Measurements from ENCODE around the gene LRP1B.

LRP1B gene

DNA sequence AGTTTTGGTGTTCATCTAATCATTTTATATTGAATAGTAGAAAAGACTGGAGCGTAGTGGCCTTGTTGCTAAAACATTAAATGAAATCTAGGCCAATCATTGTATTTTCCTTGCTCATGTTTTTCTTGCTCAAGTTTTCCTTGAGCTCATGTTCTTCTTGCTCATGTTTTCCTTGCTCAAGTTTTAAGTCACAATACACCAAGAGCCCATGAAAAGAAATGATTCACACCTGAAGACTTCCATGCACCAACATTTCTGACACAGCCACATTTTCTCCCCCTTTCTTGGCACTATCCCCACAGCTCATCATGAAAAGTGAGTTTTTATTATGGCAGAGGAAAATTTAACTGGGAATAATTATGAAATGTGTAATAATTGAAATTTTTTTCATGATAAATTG, 92.0 kb downstream of the LRP1B start:
- no peak for DNase-seq

DNA sequence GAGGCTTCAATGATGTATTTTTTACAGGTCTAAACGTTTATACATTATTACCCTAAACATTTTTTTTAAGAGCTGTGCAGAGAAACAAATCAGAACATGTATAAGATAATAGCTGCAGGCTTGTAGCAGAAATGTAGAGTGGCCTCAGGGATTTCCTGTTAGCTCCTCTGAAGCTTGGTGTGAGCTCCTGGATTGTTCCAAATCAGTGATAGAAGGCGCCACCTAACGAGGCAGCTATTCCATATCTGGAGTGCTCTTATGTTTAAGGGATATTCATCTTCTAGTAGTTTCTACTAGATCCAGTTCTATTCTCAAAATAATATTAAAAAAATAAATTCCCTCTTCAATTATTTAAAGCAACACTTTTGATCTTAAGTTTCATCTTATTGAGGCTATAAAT, 93.1 kb downstream of the LRP1B start:
- no peak for DNase-seq

DNA sequence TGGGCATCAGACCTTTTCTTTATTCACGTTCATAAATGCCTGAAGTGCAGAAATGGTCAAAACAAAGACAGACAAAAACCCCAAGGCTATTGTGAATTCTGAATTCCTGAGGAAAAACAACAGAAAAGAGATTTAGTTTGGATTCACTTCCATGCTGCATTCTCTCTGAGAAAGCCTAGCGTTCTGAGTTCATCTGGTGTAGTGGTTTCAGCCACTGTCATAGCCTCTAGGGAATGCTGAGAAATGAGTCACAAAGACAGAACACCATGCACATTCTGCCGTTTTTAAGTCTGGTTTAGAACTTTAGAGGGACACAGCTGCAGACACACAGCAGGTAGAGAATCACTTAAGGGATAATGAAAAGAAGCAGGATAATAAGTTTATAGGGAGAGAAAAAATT, 93.8 kb downstream of the LRP1B start:
- no peak for DNase-seq

DNA sequence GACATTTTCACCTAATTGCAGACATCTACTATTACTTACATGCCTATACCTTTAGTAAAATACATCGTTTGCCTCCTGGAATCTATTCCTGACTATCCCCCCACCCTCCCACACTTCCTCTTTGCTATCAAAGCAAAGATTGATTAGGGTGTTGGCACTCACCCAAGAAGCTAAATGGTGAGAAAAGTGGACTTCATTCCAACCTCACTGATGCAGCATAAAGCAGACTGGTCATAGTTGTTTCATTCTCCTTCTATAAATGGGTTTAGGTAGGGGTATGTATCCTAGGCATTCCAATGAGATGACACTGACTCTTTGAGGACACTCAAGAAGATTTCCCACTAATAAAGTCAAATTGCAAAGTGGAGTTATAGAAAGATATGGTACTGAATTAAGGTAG, 97.4 kb downstream of the LRP1B start:
- DNase-seq: no peak

DNA sequence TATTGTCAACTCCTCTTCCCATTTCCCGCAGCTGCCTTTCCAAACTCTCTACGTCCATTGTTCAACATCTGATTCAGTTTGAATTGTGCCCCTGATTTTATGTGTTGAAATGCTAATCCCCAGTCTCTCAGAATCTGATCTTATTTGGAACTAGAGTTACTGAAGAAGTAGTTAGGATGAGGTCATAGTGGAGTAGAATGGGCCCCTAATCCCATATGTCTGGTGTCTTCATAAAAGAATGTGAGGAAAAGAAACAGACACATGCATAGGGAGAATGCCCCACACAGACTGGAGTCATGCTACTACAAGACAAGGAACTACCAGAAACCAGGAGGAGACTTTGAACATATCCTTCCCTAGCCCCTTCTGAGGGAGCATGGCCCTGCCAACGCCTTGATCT, 99.2 kb downstream of the LRP1B start:
- no peak for DNase-seq

DNA sequence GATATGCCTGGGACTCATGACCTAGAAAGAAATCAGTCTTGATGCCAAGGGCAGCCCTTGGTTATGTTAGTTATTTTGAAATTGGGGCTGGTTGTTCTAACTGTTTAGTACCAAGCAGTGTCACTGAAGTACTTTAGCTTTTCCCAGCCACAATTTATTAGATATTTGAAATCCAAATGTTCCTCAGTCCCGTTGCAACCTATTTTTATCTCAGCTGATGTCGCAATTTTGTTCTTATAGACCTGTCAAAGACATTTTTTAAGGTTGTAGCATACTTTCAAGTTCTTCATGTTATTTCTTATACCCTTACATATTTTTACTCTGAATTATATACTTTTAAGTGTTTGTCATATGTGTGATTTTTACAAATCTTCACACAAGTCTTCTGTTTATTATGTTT, 100.1 kb downstream of the LRP1B start:
- no peak for DNase-seq

DNA sequence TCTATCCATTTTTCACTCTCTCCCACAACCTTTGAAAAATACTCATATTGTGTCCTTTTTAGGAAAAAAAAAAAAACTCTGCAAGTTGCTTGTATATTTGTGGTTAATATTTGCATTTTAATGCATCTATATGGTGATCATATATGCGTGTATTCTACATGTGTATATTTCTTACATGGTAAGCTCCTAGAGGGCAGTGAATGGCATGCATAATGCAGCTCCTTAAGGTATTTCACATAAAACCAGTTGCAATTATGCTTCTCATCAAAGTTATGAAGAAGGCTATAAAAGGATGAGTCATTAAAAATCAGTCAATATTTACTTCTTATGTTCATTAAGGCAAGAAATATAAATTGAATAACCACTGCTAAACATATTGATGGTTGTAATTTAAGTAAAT, 100.8 kb downstream of the LRP1B start:
- no peak for DNase-seq

DNA sequence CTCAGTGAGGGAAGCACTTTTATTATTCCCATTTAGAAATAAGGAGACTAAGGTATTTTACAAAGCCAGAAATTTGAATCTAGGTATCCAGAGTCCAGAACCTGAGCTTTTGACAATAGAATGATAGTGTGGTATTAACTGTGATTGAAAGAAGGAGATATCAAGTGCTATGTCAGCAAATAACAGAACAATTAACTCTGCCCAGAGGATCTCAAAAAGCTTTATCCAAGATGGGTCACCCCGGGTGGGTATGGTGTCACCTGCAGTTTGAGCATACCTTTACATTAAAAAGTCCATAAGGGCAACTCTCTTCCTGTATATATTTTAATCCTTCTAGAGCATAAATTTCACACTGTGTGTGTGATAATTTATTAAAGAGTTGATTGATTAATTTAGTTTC, 105.4 kb downstream of the LRP1B start:
- no peak for DNase-seq

DNA sequence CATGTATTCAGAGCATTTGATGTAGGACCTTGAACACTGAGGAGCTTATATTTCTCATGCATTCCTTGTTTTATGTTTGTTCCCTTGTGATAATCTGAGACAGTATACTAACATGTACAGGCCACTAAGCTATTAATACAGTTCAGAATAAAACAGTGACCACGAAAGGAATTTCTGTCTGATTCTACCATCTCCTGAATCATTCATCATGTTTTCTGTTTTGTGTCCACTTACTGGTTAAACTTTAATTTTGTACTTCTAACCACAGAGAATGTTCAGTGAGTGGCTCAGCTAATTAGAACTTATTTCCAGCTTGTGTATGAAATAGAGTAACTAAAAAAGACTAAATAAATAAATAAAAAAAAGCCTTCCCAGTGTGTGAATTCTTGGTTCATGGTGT, 110.4 kb downstream of the LRP1B start:
- no peak for DNase-seq

DNA sequence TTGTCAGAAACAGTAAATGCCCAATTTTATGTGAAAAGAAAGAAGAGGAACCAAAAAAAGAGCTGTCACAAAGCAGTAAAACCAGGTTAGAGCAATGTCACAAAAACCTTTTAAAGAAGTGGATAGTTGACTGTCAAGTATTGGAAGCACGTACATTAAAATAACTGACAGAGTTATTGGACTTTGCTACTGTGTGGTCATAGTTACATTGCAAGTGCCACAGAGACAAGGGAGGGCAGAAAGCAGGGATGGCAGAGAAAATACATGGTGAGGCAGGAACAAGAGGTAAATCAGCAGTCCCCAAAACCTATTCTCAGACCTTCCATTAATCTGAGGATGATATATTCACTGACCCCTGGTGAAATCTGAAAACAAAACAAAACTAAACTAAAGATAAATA, 116.3 kb downstream of the LRP1B start:
- DNase-seq: no peak

DNA sequence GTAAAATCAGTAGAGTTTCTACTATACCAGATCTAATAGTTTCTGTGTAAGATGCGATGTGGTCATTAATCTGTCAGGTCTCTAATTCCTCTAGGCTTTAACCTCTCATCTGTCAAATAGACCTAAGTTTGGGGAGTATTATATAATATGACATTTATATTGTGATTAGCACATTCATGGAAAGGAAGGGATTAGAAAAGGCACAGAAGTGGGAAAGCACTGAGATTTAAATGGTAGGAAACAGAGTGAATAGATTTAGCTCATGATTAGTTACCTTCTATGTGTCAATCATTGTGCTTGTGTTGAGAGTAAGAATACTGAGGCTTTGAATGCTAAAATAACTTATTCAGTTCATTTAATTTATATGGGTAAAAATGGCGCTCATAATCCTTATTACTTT, 118.0 kb downstream of the LRP1B start:
- no peak for DNase-seq

DNA sequence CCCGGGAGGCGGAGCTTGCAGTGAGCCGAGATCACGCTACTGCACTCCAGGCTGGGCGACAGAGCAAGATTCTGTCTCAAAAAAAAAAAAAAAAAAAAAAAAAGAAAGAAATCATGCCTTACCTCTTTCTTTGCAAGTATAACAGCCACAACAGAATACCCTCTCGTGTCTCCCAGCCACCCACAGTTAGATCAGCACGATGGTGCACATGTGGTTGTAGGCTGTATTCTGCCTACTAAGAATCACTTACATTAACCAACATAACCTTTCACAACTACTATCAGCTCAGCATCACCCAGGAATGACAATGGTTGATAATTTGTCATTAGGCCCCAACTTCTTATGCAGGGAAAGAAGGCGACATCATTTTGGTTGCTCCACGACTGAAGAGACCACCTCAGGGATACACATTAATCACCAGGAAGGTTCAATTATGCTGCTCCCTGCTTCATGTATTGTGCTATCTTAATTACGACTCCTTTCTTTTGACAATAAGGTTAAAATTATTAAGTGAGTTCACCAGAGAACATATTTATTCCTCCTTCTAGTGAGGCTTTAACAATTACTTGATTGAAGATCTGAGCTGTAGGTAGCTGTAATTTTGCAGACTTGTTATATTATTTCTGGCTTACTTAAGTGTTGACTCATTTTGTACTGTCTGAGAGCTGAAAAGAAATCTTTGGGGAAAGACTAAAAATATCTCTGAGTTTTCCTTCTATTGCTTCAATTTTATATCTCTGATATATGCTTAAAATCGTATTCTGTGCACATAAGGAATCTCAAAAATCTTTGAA, 120.1 kb downstream of the LRP1B start:
- DNase-seq: no peak

DNA sequence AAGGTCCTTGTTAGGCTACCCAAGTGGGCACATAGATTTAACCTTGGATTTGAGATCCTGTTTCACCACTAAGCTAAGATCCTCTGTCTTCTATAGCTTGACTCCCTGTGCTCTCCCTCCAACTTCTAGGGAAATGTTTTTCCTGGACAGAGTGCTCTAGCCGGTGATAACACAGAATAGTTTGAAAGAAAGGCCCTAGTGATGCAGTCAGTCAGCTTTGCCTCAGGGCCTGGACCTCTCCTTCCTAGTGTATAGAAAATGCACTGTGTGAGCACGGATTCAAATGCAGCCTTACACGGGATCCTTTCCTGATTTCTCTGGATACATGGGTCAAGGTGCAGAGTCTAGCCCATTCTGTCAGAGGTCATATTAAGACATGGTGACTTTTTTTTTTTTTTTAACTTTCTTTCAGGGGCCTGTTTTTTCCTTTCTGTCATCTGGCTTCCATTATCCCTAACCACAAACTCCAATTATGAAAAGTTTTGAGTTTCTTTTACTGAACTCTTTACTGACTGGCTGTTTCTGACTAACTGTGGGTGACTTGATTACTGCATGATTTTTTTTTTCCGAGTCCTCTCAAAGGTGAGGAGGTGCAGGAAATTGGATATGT, 122.6 kb downstream of the LRP1B start:
- no peak for DNase-seq

DNA sequence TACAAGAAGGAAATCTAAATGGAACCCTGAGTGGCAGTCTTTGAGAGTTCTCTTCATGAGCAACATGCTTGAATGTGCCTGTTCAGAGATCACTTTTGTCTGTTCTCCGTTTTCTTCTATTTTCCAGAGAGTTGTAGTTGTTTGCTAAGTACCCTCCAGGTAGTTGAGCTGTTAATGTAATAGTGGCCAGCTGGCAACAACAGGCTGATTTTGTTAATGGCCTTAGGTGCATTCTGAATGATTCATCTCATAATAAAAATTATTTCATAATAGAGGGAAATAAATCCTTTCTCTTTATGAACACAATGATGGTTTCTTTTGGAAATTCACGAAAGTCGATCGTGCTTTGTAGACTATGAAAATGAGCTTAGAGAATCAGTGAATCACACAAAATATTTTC, 136.8 kb downstream of the LRP1B start:
- no peak for DNase-seq

DNA sequence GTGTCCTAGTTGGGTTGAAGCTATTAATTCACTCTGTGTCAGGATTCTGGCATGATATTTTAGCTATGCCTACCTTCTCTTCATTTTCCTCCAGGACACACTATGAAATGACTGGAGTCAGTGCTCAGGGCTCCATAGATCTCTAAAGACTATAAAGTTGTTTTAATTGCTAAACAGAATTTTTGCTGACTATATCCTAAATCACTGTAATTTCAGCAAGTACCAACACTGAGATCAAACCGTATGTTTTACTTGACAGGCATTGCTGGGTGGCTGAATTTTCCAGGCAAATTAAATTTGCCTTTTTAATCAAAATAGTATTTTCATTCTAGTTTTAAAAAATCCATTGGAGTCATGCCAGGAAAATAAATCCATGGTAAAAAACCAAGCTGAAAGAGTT, 138.1 kb downstream of the LRP1B start:
- no peak for DNase-seq

DNA sequence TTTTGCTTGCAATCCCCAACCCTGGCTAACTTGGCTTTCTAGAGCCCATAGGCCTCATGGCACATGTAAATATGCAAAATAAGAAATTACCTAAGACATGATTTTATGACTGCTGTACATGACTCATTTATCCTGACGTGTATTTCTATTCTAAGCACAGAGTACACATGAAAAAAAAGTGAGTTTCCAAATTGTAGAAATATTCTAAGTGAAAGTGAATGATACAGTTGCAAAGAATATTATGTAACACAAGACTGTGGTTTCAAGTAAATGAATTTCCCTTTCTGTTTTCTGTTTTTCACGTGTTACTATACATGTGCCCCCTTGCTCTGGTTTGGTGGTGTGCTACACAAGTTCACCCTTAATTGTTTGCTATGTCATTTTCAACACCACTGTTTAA, 162.4 kb downstream of the LRP1B start:
- DNase-seq: no peak

DNA sequence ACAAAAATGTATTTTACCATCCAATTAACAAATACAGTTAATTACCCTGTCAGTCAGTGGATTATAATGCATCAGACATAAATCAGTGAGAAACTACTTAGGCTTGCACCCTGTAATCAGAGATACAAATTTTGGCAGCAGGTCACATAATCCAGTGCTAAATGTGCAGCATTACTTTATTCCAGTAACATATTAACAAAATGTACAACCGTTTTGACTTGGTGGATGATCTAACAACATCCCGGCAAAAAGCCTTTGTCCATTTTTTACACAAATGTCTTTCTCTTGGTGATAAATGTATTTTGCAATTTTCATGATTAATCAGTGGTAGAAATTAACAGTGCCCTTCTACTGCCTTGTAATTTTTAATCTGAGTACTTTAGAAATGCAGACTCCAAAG, 162.8 kb downstream of the LRP1B start:
- no peak for DNase-seq

DNA sequence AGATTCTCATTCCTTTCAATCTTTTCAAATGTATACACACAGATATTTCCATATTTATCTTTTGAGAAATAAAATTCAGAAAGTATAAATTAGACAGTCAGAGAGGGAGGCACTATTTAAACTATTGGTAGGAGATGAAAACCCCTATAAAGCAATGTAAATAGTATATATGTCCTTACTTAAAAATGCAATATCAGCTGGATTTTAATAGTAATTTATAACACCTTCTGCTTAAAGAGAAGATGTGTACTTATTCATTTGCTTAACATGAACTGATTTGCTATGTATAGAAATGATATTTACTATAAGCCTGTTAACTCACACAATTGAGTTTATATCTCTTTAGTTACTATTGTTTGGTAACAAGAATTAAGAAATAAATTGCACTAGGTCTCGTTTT, 163.3 kb downstream of the LRP1B start:
- DNase-seq: no peak

DNA sequence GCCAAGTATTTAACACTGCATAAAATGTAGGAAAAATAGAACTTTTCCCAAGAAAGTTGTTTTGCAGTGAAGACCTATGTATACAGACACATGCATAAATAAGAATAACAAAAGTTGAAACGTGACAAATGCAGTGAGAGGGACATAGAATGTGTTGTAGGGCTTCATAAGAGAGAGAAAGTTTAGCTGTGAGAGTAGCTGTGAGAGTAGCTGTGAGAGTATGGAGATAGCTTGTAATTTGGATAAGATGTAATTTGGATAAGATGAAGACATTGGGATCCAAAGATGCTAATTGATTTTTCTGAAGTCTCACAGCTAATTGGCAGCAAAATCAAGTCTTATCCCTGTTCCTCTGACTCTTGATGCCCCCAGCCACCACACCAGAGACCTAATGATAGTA, 170.9 kb downstream of the LRP1B start:
- no peak for DNase-seq

DNA sequence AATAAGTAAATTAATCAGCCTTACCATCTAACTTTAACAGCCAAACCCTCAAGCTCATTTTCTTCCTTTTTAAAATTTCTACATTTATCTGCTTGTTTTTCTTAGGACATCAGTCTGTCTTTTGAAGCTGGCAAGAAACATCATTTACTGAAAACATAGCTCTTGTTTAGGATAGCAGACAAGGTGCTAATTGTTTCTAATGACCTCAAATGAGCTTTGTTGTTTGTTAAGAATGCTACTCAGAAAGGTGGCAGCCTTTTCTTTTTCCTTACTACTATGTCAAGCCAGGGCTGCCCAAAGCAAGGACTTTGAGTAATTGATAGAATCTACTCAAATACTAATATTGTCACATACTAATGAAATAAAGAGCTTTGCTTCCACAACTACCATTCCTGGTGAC, 171.8 kb downstream of the LRP1B start:
- no peak for DNase-seq

DNA sequence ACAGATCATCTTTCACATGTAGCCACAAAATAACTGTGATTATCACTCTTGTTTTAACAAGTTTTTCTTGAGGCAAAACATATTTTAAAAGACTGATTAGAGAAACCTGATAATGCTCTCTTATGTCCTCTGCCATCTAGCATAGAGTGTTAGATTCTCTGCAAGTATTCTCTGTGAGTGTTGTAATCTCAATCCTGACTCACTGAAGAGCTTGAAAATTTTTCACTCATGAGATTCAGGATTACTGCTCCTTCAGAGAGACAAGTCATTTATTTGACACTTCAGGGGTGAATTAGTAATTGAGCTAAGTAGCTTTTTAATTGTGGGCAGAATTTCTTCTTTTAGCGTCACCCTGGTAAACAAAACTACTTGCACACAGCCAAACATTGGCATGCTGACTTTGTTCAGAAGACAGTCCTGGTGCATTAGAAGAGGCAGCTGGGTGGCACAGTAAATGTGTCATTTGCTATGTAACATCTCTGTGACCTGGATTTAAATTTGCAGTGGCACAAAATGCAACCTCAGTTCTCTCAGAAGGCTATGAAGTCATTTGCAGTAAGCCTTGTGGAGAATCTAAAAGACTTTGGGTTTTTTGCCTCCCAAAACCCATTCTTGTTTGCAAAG, 172.9 kb downstream of the LRP1B start:
- DNase-seq: no peak

DNA sequence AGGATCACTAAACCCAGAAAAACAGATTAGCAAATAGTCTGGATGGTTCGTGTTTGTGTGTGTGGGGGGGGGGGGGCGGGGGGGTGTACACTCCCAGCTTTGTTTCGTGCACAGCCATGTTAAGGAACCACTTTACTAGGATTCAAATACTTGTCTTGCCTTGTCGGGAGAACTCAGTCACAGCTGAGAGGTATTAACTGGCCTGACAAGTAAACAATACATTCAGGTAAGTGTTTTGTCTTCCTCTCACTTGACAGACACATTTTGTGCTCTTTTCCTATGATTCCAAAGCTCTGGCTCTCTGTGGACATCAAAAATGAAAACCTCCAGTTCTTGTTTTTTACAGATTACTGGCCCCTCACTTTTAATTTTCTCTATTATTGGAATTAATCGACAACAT, 173.5 kb downstream of the LRP1B start:
- DNase-seq: no peak

DNA sequence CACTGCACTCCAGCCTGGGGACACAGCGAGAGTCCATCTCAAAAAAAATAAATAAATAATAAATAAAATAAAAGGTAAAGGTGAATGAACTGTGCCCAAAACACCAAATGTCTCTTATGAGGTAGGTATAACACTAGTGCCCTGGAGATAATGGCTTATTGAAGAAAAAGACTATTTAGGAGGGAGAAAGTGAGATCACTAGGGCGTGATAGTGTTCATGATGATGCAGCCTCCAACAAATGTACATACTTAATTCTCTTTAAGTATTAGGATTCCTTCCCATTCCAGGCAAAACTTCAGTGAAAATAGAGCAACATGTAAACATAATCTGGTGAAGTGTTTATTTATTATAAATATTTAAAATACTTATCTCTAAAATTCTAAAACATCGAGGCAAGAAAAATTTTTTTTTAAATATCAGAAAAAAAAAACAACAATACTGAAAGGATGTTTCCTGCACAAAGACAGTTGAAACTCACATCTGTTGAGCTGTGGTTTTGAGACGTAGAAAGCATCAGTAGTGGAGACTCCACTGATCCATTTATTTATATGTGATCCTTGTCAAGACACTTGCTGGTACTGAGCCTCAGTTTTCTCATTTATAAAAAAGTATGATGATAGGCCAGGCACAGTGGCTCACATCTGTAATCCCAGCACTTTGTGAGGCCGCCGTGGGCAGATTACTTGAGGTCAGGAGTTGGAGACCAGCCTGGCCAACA, 183.3 kb downstream of the LRP1B start:
- no peak for DNase-seq

DNA sequence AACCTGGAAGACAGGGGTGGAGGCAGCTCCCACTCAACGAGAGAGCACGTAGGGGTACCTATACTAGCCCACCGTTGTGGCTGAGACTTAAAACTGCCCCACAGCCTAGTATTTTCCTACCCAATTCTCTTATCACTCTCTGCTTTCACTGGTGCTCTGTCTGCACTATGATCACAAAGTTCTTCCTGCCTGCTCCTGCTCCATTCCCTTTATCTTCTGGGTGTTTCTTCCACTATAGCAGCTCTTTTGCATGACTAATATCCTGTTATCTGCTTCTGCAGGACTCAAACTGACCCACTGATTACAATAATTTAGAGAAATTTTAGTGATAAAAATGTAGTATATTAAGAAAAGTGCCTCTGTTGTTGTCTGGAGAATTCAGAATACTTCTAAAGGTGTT, 184.8 kb downstream of the LRP1B start:
- DNase-seq: no peak

Data from CD4-positive, alpha-beta T cell treated with Interferon alpha-2 for 1 hour (primary cell).